Mesendoderm (in vitro differentiated cells): Measurements from ENCODE around the gene TEKTIP1.

ENCODE experiments used
- DNase-seq: peaks from one replicate; pipeline ENCODE4 v3.0.0; 2013
- H2AK5ac ChIP-seq: 2 replicates; pipeline ENCODE4 v1.6.1; 2013; ENCODE audit warnings: low read length, inconsistent platforms
- H2BK120ac ChIP-seq: 2 replicates; pipeline ENCODE4 v1.6.1; 2013; ENCODE audit warnings: low read depth, mild to moderate bottlenecking, low read length, moderate library complexity, mixed read lengths
- H2BK15ac ChIP-seq: replicated peaks from 2 replicates; pipeline ENCODE4 v1.6.1; 2013; ENCODE audit warnings: low read depth, mild to moderate bottlenecking, moderate library complexity
- H2BK5ac ChIP-seq: 2 replicates; pipeline ENCODE4 v1.6.1; 2013; ENCODE audit warnings: low read length, inconsistent platforms
- H3K18ac ChIP-seq: 2 replicates; pipeline ENCODE4 v1.6.1; 2013; ENCODE audit warnings: mild to moderate bottlenecking, low read length, mixed read lengths
- H3K23ac ChIP-seq: one replicate; pipeline ENCODE4 v1.6.1; 2013; ENCODE audit warnings: low read length
- H3K27ac ChIP-seq: 2 replicates; pipeline ENCODE4 v1.5.1; 2013; ENCODE audit warnings: low read depth, mild to moderate bottlenecking, inconsistent platforms, low read length, moderate library complexity
- H3K27me3 ChIP-seq: 2 replicates; pipeline ENCODE4 v1.6.1; 2013; ENCODE audit warnings: low read length, control low read depth, mild to moderate bottlenecking, inconsistent platforms; ENCODE audit not compliant: insufficient read depth, poor library complexity
- H3K36me3 ChIP-seq: 2 replicates; pipeline ENCODE4 v1.6.1; 2013; ENCODE audit warnings: low read length, inconsistent platforms; ENCODE audit not compliant: control insufficient read depth, insufficient read depth
- H3K4ac ChIP-seq: one replicate; pipeline ENCODE4 v1.6.1; 2013; ENCODE audit warnings: low read depth, mild to moderate bottlenecking, low read length, moderate library complexity
- H3K4me1 ChIP-seq: 2 replicates; pipeline ENCODE4 v1.6.1; 2013; ENCODE audit warnings: low read depth, low read length, inconsistent platforms; ENCODE audit not compliant: control insufficient read depth
- H3K4me2 ChIP-seq: 2 replicates; pipeline ENCODE4 v1.6.1; 2013; ENCODE audit warnings: low read length
- H3K4me3 ChIP-seq: 2 replicates; pipeline ENCODE4 v1.5.1; 2013; ENCODE audit warnings: mild to moderate bottlenecking, low read length
- H3K56ac ChIP-seq: one replicate; pipeline ENCODE4 v1.6.1; 2013; ENCODE audit warnings: low read length
- H3K79me1 ChIP-seq: 2 replicates; pipeline ENCODE4 v1.6.1; 2013; ENCODE audit warnings: low read length, inconsistent platforms
- H3K79me2 ChIP-seq: 2 replicates; pipeline ENCODE4 v1.6.1; 2013; ENCODE audit warnings: mild to moderate bottlenecking, low read length; ENCODE audit not compliant: control insufficient read depth, insufficient read depth
- H3K9ac ChIP-seq: 2 replicates; pipeline ENCODE4 v1.6.1; 2013; ENCODE audit warnings: low read length, inconsistent platforms
- H4K5ac ChIP-seq: one replicate; pipeline ENCODE4 v1.6.1; 2013; ENCODE audit warnings: low read length
- H4K8ac ChIP-seq: one replicate; pipeline ENCODE4 v1.6.1; 2013; ENCODE audit warnings: low read depth, mild to moderate bottlenecking, control low read depth, low read length, moderate library complexity
- WGBS: extraction: QIAGEN DNeasy Blood & Tissue Kit; methylation state at CpG from one replicate; pipeline ENCODE4 v1.1.7; 2013; ENCODE audit warnings: low lambda C conversion rate, missing lambda C conversion rate; ENCODE audit not compliant: insufficient coverage; ENCODE audit errors: extremely low coverage; 5-methylcytosine and 5-hydroxymethylcytosine counted together

TEKTIP1 gene

DNA sequence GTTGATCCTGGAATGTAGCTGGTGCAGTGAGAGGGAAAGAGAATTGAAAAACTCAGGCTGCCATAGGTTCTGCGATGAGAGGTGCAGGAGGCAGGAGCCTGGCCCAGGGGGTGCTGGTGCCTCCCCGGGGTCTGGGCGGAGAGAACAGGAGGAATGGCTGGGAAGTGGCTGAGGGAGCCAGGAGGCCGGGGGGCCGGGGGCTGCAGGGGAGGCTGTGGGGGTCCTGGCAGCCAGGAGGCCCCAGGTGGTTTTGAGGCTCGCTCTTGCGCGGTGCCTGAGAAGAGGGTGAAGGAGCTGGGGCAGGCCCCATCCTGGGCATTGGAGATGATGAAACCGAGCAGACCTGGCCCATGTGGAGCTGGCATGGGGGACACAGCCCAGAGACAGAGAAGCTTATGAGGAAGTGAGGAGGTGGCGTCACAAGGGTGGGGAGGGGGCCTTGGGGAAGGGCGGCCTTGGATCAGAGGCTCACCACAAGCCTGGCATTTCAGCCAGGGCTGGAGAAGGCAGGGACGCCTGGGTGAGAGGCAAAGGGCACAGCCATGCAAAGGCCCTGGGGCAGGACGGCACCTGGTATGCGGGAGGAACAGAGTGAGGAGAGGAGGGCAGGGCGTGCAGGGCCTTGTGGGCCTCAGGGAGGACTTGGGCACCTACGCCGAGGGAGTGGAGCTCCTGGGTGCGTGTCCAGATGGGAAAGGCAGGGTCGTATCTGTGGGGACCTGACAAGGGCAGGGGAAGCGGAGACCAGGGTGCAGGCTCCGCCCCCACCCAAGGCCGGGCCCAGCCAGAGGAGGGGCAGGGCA lies 1.3 kb upstream of the TEKTIP1 start:
- no peak overlapping the region for H3K4me3 ChIP-seq
- no peaks in the 10 kb centered on the region for H3K79me2 ChIP-seq
- H2BK15ac ChIP-seq: no peak overlapping the region
- no peak overlapping the region for H3K56ac ChIP-seq
- H3K18ac ChIP-seq: no peak overlapping the region
- H3K23ac ChIP-seq: no peak overlapping the region
- H3K79me1 ChIP-seq: no peaks in the 10 kb centered on the region
- H4K8ac ChIP-seq: no peak overlapping the region
- no peaks in the 10 kb centered on the region for H3K27me3 ChIP-seq
- H2BK5ac ChIP-seq: no peak overlapping the region
- no peak for DNase-seq
- H3K4me1 ChIP-seq: no peaks in the 10 kb centered on the region
- WGBS: no CpG with 5 or more reads among the region's 22 CpGs
- H3K9ac ChIP-seq: no peak overlapping the region
- no peak overlapping the region for H3K4ac ChIP-seq
- no peak overlapping the region for H4K5ac ChIP-seq
- no peak overlapping the region for H3K4me2 ChIP-seq
- no peak overlapping the region for H2BK120ac ChIP-seq
- H3K36me3 ChIP-seq: peaks cover 6% of the 10 kb centered on the region
- no peak overlapping the region for H2AK5ac ChIP-seq
- H3K27ac ChIP-seq: no peak overlapping the region

DNA sequence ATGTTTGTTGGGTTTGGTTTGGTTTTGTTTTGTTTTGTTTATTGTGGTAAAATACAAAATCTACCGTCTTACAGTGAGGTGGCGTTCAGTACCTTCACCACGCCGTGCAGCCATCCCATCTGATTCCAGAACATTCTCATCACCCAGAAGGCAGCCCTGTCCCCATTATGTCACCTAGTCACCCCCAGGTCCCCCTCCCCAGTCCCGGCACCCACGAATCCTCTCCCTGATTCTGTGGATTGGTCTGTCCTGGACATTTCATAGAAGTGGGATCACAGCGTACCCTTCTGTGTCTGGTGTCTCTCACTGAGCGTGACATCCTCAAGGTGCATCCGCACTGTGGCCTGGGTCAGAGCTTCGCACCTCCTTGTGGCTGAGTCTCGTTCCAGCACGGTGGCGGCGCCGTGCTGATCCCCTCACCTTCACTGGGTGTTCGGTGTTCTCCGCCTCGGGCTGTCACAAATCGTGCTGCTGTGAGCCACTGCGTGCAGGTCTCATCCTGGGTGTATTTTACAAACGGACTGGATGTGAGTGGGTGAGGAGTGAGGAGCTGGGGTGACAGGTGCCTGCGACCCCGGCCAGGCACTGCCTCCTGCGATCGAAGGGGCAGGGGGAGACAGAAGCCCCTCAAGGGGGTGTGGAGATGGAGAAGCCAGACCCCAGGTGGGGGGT lies 580 bp upstream of the TEKTIP1 start:
- Histone ChIP-seq H3K4me1 (no peaks in the 10 kb centered on the region), H3K27ac (no peak overlapping the region), H4K8ac (no peak overlapping the region), H3K56ac (no peak overlapping the region), H3K23ac (no peak overlapping the region), H3K79me1 (no peaks in the 10 kb centered on the region), H4K5ac (no peak overlapping the region), H2BK120ac (no peak overlapping the region), H3K4me3 (no peak overlapping the region), H3K18ac (no peak overlapping the region), H2BK15ac (no peak overlapping the region), H3K4ac (no peak overlapping the region), H2BK5ac (no peak overlapping the region), H3K4me2 (no peak overlapping the region), H2AK5ac (no peak overlapping the region), H3K9ac (no peak overlapping the region), H3K79me2 (no peaks in the 10 kb centered on the region), H3K36me3 (peaks cover 4% of the 10 kb centered on the region), H3K27me3 (no peaks in the 10 kb centered on the region)
- WGBS: no CpG with 5 or more reads among the region's 25 CpGs
- no peak for DNase-seq

DNA sequence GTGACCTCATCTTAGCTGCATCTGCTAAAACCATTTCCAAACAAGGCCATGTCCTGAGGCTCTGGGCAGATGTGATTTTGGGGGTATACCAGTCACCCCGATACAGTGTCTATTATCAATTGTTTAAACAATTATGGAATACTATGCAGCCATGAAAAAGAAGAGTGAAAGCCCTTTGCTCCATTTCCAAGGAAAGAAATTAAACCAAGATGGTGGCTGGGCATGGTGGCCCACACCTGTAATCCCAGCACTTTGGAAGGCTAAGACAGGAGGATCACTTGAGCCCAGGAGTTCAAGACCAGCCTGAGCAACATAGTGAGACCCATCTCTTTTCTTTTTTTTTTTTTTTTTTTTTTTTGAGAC lies 763 bp downstream of the TEKTIP1 start:
- Histone ChIP-seq H3K23ac (no peak overlapping the region), H3K79me1 (no peaks in the 10 kb centered on the region), H3K56ac (no peak overlapping the region), H2BK120ac (no peak overlapping the region), H3K27ac (no peak overlapping the region), H2BK5ac (no peak overlapping the region), H3K36me3 (peaks cover 4% of the 10 kb centered on the region), H4K8ac (no peak overlapping the region), H3K79me2 (no peaks in the 10 kb centered on the region), H3K9ac (no peak overlapping the region), H3K4ac (no peak overlapping the region), H3K27me3 (no peaks in the 10 kb centered on the region), H3K4me3 (no peak overlapping the region), H4K5ac (no peak overlapping the region), H2BK15ac (no peak overlapping the region), H2AK5ac (no peak overlapping the region), H3K18ac (no peak overlapping the region), H3K4me2 (no peak overlapping the region), H3K4me1 (no peaks in the 10 kb centered on the region)
- no CpG with 5 or more reads among the region's 1 CpG for WGBS
- no peak for DNase-seq

DNA sequence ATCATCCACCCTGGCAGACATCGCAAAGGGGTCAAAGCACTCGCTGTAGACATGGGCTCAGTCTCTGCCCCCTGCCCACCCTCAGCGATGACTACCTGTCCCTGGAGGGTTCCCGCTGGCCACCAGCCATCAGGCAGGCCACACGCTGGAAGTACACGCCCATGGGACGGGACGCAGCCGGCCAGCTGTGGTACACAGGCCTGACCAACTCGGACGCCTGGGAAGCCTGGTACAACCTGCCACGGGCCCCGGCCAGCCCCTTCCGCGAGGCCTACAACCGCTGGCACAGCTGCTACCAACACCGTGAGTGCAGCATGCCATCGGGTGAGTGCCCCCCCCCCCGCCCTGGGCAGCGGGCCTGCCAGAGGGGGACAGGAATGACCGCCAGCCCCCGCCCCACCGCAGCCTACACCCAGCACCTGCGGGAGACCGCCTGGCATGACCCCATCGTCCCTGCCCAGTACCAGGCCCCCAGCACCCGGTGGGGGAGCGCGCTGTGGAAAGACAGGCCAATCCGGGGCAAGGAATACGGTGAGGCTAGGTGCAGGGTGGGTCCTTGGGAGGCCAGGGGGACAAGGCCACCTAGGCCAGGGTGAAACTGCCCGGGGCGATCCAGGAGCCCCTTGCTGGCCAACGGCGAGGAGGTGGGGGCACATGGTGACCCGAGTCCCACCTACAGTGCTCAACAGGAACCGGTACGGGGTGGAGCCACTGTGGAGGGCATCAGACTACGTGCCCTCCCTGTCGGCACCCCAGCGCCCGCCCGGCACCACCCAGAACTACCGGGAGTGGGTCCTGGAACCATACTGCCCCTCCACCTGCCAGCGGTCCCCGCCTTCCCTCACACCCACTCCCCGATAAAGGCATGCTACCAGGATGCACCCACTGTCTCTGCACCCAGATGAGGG lies 4.4 kb downstream of the TEKTIP1 start:
- no peak overlapping the region for H3K18ac ChIP-seq
- no peak overlapping the region for H4K5ac ChIP-seq
- no peak overlapping the region for H3K4me3 ChIP-seq
- H3K36me3 ChIP-seq: peaks cover 3% of the 10 kb centered on the region
- no peak overlapping the region for H3K56ac ChIP-seq
- H2AK5ac ChIP-seq: no peak overlapping the region
- H3K27ac ChIP-seq: no peak overlapping the region
- H3K79me1 ChIP-seq: no peaks in the 10 kb centered on the region
- no peak overlapping the region for H3K4me2 ChIP-seq
- no peaks in the 10 kb centered on the region for H3K4me1 ChIP-seq
- H3K79me2 ChIP-seq: no peaks in the 10 kb centered on the region
- no peak overlapping the region for H2BK5ac ChIP-seq
- WGBS: no CpG with 5 or more reads among the region's 47 CpGs
- H3K23ac ChIP-seq: no peak overlapping the region
- no peak overlapping the region for H2BK15ac ChIP-seq
- H2BK120ac ChIP-seq: no peak overlapping the region
- no peaks in the 10 kb centered on the region for H3K27me3 ChIP-seq
- H4K8ac ChIP-seq: no peak overlapping the region
- no peak overlapping the region for H3K9ac ChIP-seq
- DNase-seq: no peak
- no peak overlapping the region for H3K4ac ChIP-seq

GRCh38 chr19:3544058-3544376 lies 5.0 kb downstream of the TEKTIP1 start:
- Histone ChIP-seq H3K18ac (no peak overlapping the region), H4K5ac (no peak overlapping the region), H3K27me3 (no peaks in the 10 kb centered on the region), H4K8ac (no peak overlapping the region), H2BK120ac (no peak overlapping the region), H2BK5ac (no peak overlapping the region), H3K79me2 (no peaks in the 10 kb centered on the region), H3K56ac (no peak overlapping the region), H3K4me2 (no peak overlapping the region), H3K9ac (no peak overlapping the region), H3K79me1 (no peaks in the 10 kb centered on the region), H2AK5ac (no peak overlapping the region), H3K23ac (no peak overlapping the region), H2BK15ac (no peak overlapping the region), H3K36me3 (peaks cover 3% of the 10 kb centered on the region), H3K4me3 (no peak overlapping the region), H3K27ac (no peak overlapping the region), H3K4me1 (no peaks in the 10 kb centered on the region), H3K4ac (no peak overlapping the region)
- WGBS: no CpG with 5 or more reads among the region's 9 CpGs
- no peak for DNase-seq
